ENCODE results near the gene ACSM2A. TPM values are rescaled to one million over a fixed set of nuclear protein-coding genes. Genes with fewer than 3 reads are reported as not detected.
A peak's percentile ranks its signal among the peaks of the same experiment; 100 is the strongest.
"Not testable (repeated sequence)": the region's sequence is repeated elsewhere in the genome, so short reads cannot be mapped to it uniquely, and the experiment has no call there.

Gene ACSM2A
- polyA plus RNA-seq, 2 of the 4 experiments (the other 2 are of a cell fraction) = not detected

DNA sequence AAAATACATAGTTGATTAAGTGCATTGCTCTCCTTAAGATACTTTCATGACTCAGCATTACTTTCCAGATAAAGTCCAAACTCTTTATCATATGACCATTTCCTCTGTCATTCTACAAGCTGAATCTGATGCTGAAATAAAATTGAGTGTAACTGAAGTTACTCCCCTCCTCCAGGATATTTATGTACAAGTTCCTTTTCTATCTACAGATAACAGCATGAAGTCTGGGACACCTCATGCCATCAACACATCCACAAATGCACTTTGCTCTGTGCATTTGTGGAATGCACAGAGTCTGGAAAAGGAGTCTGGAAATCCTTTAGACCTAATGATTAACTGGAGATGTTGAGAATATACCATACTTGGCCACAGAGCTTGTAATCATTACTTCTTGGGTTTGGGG is 64.4 kb downstream of the ACSM2A start:
- ATAC-seq (no peak), FAIRE-seq (no peak), DNase-seq (ENCODE audit: low read depth in 1 of 2, low spot score in 1 of 2) (no peak)
- Histone ChIP-seq H3K4me2 (no peak overlapping the region), H3K4me1 (no peaks in the 10 kb centered on the region), H3K9me3 (no peaks in the 10 kb centered on the region; the same call in 2 of the 3 replicates), H3K4me3 (no peak overlapping the region), H3K27ac (no peak overlapping the region)
- TF ChIP-seq FOSL2 (IDR thresholded peaks at IDR 0.05) (no peak), FOSL2 (CRISPR knock-in tag; IDR thresholded peaks at IDR 0.05) (no peak), NFE2L2 (conservative IDR thresholded peaks at IDR 0.05; ENCODE audit: low read length) (peak; percentile 62; the same call in 1 of the 2 replicates), MAFK (IDR thresholded peaks at IDR 0.05; ENCODE audit: partially characterized antibody) (peak; percentile 86)
- ChIA-PET CTCF (no interaction called here), POLR2A (no interaction called here)

DNA sequence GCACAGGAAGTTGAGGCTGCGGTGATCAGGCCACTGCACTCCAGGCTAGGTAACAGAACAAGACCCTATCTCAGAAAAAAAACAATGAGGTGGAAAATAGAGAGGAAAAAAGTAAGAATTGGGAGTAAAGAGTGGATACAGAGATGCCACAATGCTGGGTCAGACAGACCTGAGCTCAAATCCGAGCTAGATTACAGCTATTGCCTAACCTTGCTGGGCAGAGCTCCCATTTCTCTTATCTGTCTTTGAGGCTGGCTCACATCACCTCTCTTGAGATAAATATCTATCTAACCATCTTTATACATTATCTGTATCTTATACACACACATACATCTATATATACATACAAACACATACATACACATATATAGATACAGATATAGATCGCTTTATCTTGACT is 65.8 kb downstream of the ACSM2A start:
- no peak for ATAC-seq
- CTCF ChIA-PET = no interaction called here

DNA sequence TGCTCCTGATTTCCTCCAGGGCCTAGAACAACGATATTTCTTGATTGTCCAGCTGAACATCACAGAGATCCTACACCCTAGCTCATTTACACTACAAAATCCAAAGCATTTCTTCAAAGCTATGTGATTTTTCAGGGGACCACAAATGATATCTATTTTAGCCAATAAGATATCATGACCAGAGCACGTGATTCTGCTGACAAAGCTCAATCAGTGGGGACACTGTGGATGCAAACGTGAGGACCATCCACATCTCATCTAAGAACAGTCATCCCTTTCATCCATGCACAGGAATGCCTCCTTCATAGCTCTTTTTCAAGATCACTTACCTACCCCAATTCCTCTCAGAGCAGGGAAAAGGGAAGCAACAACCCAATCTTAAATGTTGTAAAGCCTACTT is 67.9 kb downstream of the ACSM2A start:
- no peak for ATAC-seq
- WGBS (ENCODE audit: missing lambda C conversion rate) = 2% methylated on average over 3 of the region's 3 CpGs
- POLR2A ChIA-PET = no interaction called here
- Histone ChIP-seq H3K4me2 (no peak overlapping the region), H3K27ac (no peak overlapping the region), H3K9me3 (no peaks in the 10 kb centered on the region; the same call in 2 of the 3 replicates), H3K4me3 (no peak overlapping the region), H3K4me1 (no peaks in the 10 kb centered on the region)
- DNase-seq (ENCODE audit: low read depth in 1 of 2, low spot score in 1 of 2) = no peak
- TF ChIP-seq RFX5 (IDR thresholded peaks at IDR 0.05) (no peak), NFE2L2 (conservative IDR thresholded peaks at IDR 0.05; ENCODE audit: low read length) (no peak), SMC3 (IDR thresholded peaks at IDR 0.05) (no peak), ZSCAN20 (CRISPR knock-in tag; IDR thresholded peaks at IDR 0.05) (no peak), MAFK (IDR thresholded peaks at IDR 0.05; ENCODE audit: partially characterized antibody) (peak; percentile 48)
- TF ChIP-seq, protein P1, sequence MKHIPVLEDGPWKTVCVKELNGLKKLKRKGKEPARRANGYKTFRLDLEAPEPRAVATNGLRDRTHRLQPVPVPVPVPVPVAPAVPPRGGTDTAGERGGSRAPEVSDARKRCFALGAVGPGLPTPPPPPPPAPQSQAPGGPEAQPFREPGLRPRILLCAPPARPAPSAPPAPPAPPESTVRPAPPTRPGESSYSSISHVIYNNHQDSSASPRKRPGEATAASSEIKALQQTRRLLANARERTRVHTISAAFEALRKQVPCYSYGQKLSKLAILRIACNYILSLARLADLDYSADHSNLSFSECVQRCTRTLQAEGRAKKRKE (CRISPR knock-in tag; IDR thresholded peaks at IDR 0.05; ENCODE audit: low read depth) = no peak
- TF ChIP-seq, protein P2, sequence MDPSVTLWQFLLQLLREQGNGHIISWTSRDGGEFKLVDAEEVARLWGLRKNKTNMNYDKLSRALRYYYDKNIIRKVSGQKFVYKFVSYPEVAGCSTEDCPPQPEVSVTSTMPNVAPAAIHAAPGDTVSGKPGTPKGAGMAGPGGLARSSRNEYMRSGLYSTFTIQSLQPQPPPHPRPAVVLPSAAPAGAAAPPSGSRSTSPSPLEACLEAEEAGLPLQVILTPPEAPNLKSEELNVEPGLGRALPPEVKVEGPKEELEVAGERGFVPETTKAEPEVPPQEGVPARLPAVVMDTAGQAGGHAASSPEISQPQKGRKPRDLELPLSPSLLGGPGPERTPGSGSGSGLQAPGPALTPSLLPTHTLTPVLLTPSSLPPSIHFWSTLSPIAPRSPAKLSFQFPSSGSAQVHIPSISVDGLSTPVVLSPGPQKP (IDR thresholded peaks at IDR 0.05; ENCODE audit: low read depth, low read length) = no peak
- FAIRE-seq = no peak
- CTCF ChIA-PET = no interaction called here

More for the DNA sequence above, 65.8 kb downstream of the ACSM2A start:
- Histone ChIP-seq H3K4me2 (no peak overlapping the region), H3K27ac (no peak overlapping the region), H3K4me3 (no peak overlapping the region), H3K9me3 (no peaks in the 10 kb centered on the region; the same call in 2 of the 3 replicates), H3K4me1 (no peaks in the 10 kb centered on the region)
- POLR2A ChIA-PET = no interaction called here
- FAIRE-seq (no peak), DNase-seq (ENCODE audit: low read depth in 1 of 2, low spot score in 1 of 2) (no peak)
- 7% methylated on average over 3 of the region's 3 CpGs for WGBS (ENCODE audit: missing lambda C conversion rate)
- TF ChIP-seq, protein P3, sequence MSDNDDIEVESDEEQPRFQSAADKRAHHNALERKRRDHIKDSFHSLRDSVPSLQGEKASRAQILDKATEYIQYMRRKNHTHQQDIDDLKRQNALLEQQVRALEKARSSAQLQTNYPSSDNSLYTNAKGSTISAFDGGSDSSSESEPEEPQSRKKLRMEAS (IDR thresholded peaks at IDR 0.05) = no peak
- TF ChIP-seq POLR2A (IDR thresholded peaks at IDR 0.05; ENCODE audit: low read length) (no peak), KDM1A (IDR thresholded peaks at IDR 0.05; ENCODE audit: low read depth) (no peak), HOXA7 (CRISPR knock-in tag; IDR thresholded peaks at IDR 0.05) (no peak), RNF2 (IDR thresholded peaks at IDR 0.05; ENCODE audit: borderline replicate concordance, low read depth) (no peak), NPAS2 (CRISPR knock-in tag; IDR thresholded peaks at IDR 0.05; ENCODE audit: borderline replicate concordance) (no peak)

DNA sequence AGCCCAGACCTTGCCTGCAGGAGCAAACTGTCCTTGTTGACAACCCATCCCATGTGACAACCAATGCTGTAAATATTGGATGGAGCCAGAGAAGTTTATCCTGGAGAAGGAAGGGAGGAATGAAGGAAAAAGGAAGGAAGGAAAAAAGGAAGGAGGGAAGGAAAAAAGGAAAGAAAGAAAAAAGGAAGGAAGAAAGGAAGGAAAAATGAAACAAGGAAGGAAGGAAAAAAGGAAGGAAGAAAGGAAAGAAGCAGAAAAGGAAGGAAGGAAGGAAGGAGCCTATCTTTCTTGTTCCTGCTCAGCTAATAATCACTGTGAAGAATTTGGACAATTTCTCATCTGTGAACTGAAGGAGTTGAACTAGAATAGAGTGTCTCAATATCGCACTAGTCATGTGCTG is 68.8 kb downstream of the ACSM2A start:
- POLR2A ChIA-PET = no interaction called here
- ATAC-seq (no peak), FAIRE-seq (no peak), DNase-seq (ENCODE audit: low read depth in 1 of 2, low spot score in 1 of 2) (no peak)
- Histone ChIP-seq H3K27ac (no peak overlapping the region), H3K4me3 (no peak overlapping the region), H3K4me1 (no peaks in the 10 kb centered on the region), H3K4me2 (no peak overlapping the region), H3K9me3 (no peaks in the 10 kb centered on the region)
- CTCF ChIA-PET = no interaction called here
- 0% methylated on average over 1 of the region's 1 CpG for WGBS (ENCODE audit: missing lambda C conversion rate)
- TF ChIP-seq POLR2A (IDR thresholded peaks at IDR 0.05; ENCODE audit: low read length) = no peak
- no peak for TF ChIP-seq MAZ (IDR thresholded peaks at IDR 0.05; ENCODE audit: borderline replicate concordance, low read depth, low read length)
- TF ChIP-seq FOXS1 (CRISPR knock-in tag; IDR thresholded peaks at IDR 0.05) = no peak
- TF ChIP-seq, protein P4, sequence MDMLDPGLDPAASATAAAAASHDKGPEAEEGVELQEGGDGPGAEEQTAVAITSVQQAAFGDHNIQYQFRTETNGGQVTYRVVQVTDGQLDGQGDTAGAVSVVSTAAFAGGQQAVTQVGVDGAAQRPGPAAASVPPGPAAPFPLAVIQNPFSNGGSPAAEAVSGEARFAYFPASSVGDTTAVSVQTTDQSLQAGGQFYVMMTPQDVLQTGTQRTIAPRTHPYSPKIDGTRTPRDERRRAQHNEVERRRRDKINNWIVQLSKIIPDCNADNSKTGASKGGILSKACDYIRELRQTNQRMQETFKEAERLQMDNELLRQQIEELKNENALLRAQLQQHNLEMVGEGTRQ (IDR thresholded peaks at IDR 0.05) = no peak

DNA sequence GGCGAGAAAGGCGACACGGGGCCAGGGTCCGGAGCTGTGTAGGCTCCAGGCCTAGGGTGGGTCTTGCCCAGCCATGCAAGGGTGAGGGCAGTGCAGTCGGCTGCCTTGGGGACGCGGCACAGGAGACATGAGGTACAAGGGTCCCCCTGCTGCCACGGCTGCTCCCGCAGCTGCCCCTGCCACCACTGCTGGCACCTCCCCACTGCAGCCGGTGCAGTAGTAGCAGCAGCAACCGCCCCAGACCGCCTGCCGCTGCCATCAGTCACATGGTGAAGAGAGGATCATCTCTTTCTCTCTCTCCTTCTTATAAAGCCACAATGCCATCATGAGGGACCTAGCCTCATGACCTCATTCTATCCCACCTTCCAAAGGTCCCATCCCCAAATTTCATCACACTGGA is 80.5 kb downstream of the ACSM2A start:
- H3K4me3 ChIP-seq; POLR2A ChIA-PET; H3K9me3 ChIP-seq; CTCF ChIA-PET; H3K4me1 ChIP-seq; H3K27ac ChIP-seq; ATAC-seq; DNase-seq (ENCODE audit: low read depth in 1 of 2, low spot score in 1 of 2); H3K4me2 ChIP-seq; FAIRE-seq: not testable (repeated sequence)
- WGBS (ENCODE audit: missing lambda C conversion rate) = no CpG with 5 or more reads among the region's 13 CpGs

DNA sequence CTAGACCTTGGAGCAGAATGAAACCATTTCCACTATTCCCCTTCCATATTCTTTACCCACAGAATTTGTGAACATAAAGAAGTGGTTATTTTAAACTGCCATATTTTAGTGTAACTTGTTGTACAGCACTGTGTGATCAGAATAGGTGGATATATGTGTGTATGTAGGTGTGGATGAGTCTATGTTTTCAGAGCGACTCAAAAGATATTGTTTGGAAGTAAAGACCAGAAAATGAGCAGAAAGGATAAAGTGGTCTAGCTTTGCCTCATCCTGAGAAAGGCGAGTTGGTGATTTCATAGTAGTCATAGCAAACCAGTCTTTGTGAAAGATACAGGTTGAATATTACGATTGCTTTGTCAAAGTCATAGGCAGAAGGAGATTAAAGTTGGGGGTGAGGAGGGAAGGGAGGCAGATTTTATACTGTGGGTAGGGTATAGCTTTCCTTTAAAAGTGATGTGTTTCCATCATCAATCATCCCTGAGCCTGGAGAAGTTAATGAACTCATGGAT is 81.0 kb downstream of the ACSM2A start:
- DNase-seq (ENCODE audit: low read depth in 1 of 2, low spot score in 1 of 2); H3K27ac ChIP-seq; H3K4me3 ChIP-seq; POLR2A ChIA-PET; ATAC-seq; CTCF ChIA-PET; FAIRE-seq; H3K4me1 ChIP-seq; H3K9me3 ChIP-seq; H3K4me2 ChIP-seq: not testable (repeated sequence)
- WGBS (ENCODE audit: missing lambda C conversion rate) = no CpG with 5 or more reads among the region's 3 CpGs

DNA sequence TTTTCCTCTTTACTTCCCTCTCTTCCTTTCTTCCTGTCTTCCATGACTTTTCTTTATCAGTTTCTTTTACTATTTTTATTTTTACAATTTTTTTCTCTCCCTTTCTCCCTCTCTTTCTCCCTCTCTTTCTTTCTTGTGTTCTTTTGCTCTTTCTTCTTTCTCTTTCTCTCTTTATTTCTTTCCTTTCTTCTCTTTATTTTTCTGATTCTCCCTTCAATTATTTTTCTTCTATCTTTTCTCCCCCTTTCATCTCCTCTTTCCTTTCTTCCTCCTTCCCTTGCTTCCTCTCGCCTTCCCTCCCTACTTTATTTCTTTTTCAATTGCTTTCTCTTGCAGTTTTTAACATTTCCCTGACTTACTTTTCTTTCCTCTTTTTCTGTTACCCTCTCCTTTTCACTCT is 85.3 kb downstream of the ACSM2A start:
- H3K4me2 ChIP-seq; ATAC-seq; POLR2A ChIA-PET; CTCF ChIA-PET; DNase-seq (ENCODE audit: low read depth in 1 of 2, low spot score in 1 of 2); H3K9me3 ChIP-seq; H3K4me3 ChIP-seq; FAIRE-seq; H3K4me1 ChIP-seq; H3K27ac ChIP-seq: not testable (repeated sequence)
- WGBS (ENCODE audit: missing lambda C conversion rate) = 0% methylated on average over 1 of the region's 1 CpG
